Muscle of arm (tissue), 12 donors: ENCODE results near the gene ATP6V1B1. TPM values are rescaled to one million over a fixed set of nuclear protein-coding genes. Genes with fewer than 3 reads are reported as not detected.

Experiments used
- DNase-seq: peaks from one replicate; pipeline ENCODE4 v3.0.0-alpha.2; 2013
- polyA plus RNA-seq, 12 donors: library from polyadenylated mRNA; unstranded; fragments of 120-200 nt; gene quantifications; one replicate each; pipeline ENCODE4 v1.2.1, GENCODE V29; 2013; ENCODE audit not compliant: insufficient read length in 12 of 12

Gene ATP6V1B1
- polyA plus RNA-seq, 12 donors = 0.71 to 2.9 (median 1.5) TPM; not detected in 2

- no peak for DNase-seq
These were observed 9.7 kb upstream of the ATP6V1B1 start for GRCh38 chr2:70926042-70926441.

- no peak for DNase-seq
These were observed 8.6 kb upstream of the ATP6V1B1 start for GRCh38 chr2:70927138-70927537.

- no peak for DNase-seq
These were observed 8.1 kb upstream of the ATP6V1B1 start for GRCh38 chr2:70927641-70928040.

DNA sequence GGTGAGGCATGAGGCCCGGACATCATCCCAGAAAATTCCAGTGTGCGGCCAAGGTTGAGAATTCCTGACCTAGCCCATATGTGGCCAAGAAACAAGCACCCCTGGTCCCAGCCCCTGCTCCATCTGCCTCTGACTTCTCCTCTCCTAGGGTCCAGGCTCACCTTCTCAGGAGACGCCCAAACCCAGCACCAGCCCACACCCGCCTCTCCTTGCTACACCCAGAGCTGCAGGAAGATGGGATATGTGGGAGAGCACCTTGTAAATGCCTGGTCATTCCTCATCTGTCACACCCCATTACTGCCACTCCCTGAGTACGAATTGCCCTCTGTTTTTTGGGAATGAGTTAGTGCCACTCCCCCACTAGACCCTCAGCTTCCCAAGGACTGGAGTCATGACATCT is 7.3 kb upstream of the ATP6V1B1 start:
- DNase-seq = no peak

DNA sequence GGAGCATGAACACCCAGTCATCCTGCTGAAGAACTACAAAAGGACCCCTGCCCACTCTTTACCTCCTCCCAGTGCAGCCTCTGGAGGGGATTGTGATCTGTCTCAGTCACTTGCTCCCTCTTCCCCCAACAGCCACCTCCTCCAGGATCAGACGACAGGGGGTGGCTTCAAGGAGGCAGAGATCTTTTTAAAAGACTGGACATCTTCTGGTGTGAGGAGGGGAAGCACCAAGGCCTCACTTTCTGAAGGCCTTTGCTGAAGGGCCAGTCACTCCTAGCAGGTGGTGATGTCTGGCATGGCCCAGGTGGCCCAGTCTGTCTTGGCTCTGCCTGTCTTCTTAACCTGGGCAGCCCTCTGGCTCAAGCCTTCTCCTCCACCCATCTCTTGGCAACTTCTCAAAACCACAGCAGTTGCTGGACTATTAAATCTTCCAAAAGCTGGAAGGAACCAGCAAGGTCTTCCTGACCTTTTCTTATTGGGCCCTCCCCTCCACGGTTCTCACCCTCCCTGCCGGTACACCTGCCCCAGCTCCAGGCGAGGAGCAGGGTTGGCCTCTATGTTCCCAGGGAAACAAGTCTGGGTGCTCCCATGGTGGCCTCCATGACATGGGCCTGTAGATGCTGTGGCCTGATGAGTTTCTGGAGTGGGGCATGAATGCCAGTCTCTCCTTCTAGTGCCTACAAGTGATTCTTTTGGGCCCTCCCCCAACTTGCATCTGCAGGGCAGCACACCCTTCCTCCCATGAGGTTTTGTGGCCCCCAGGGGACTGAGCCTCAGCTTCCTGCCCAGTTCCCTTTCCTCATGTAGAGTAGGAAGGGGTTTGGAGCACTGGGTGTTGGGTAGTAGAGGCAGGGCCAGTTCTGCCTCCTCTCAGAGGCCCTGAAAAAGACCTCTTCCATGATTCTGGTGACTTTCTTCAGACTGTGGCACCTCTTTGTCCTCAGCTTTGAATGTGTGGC is 5.0 kb upstream of the ATP6V1B1 start:
- no peak for DNase-seq

DNA sequence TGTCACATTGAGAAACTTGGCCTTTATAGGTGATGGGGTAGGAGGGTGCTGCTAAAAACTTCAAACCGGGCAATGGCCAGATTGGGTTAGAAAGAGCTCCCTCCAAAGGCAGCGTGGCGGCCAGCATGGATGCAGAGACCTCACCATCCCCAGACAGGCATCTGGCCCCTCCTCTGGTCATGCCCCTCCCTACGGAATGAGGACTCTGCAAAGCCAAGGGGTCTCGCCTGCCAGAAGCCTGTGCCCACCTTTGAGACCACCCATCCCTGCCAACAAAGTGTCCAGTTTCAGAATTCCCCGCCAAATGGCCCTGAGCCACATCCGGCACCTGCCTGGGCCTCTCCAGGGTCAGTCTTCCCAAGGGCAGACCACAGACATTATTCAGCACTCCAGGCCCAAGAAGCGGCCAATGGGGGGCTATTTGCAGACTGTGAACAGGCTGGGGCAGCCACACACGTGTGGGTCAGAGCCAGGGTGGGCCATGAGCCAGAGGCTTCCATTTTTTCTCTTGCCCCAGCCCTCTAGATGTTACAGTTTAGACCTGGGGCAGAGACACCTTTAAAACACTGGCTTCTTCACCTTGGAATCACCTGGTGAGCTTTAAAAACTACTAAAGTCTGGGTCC is 4.2 kb upstream of the ATP6V1B1 start:
- no peak for DNase-seq

- DNase-seq = no peak
These were observed 3.0 kb upstream of the ATP6V1B1 start for GRCh38 chr2:70932631-70933230.

- DNase-seq = no peak
These were observed 719 bp upstream of the ATP6V1B1 start for GRCh38 chr2:70934981-70935380.

DNA sequence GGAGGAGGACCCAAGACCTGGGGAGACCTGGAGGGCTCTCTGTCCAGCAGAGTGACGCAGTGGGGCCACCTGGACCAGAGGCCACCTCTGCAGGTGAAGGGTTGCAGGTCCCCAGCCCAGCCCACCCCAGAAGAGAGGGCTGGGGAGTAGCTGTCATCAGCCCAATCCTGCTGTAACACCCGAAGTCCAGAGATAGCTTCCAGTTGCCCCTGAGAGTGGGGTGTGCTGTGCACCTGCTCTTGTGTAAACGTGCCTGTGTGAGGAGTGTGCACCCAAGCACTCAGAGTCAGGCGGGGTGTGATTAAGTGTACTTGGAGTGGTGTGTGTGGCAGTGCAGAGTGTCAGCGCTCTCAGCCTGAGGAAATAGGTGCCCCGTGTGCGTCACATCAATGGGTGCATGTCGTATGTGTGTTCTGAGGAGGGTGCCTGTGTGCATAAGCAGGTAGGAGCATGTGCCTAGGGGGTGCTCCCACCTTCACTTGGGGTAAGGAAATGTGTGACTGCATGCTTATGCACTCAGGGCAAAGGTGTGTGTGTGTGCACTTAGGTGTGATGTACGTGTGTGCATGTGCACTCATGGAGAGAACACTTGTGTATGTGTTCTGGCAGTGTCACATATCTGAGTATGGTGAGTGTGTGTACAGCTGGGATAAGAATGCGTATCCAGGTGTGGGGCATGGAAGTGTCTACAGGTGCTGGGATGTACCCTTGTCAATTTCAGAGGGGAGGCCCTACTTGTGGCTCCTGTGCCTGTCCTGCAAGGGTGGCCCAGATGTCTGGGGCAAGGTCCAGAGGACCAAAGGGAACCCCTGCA is 672 bp downstream of the ATP6V1B1 start:
- no peak for DNase-seq

- DNase-seq = no peak
These were observed 1.5 kb downstream of the ATP6V1B1 start for GRCh38 chr2:70936979-70937811.

DNA sequence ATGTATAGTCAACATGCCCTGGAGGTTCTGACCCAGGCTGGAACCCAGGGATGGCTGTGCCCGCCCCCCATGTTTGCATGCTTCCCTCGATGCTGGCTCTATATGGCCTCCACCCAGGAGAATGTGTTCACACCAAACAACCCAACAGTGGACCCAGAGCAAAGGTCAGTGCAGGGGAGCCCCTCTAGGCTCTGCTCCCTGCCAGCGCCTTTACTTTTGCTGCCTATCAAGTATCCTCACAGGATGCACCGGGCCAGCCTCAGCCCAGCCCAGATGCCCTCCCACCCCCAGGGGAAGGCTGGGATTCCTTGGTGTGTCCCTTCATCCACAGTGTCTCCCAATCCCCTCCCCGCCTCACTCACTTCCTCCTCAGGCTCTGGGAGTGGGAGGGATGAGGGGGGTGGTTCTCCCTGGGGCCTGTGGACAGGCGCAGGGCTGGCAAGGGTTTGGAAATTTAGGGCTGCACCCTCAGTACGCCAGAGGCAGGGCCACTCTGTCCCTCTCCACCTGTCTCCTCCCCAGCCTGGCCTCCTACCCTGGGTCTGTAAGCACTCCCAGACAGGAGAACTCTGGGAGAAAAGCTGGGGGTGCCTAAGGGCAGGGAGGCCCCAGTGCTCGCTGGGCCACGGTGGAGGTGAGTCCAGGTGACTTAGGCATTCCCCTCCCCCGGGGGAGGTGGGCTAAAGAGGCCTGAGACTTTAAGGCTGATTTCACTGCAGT is 2.3 kb downstream of the ATP6V1B1 start:
- no peak for DNase-seq

GRCh38 chr2:70938586-70938950 is 2.9 kb downstream of the ATP6V1B1 start:
- DNase-seq = no peak

DNA sequence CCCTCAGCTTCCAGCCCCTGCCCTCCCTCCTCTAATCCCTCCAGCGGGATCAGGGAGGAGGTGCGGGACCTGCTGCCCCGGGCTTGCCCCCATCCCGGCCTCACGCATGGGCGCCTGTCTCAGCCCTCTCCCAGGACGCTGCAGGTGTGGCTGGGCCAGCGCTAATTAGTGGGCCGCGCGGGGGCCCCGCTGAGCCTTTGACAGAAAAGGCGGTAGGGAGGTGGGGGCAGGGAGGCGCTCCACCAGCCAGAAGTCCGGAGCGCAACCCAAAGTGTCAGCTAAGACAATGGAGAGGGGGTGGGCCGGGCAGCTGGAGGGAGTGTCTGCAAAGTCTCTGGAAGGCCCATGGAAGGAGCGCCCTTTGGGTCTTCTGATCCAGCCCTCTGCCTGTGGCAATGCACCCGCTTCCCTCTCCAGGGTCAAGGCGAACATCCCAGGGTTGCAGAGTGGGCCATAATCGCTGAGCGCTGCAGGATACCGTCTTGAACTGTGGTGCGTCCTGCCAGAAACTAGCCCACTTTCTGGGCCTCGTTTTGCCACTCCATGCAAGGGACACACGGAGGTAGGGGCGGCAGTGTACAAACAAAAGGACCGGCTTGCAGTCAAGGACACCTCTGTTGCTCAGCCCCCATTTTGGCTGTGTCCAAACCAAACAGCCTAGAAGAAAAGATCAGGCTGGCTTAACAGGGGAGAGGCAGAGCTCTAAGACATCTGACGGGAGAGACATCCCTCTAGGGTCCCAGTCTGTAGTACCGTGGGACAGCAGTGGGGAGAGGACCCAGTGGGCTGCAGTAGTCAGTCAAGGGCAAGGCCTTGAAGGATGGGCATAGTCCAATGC is 3.5 kb downstream of the ATP6V1B1 start:
- no peak for DNase-seq

DNA sequence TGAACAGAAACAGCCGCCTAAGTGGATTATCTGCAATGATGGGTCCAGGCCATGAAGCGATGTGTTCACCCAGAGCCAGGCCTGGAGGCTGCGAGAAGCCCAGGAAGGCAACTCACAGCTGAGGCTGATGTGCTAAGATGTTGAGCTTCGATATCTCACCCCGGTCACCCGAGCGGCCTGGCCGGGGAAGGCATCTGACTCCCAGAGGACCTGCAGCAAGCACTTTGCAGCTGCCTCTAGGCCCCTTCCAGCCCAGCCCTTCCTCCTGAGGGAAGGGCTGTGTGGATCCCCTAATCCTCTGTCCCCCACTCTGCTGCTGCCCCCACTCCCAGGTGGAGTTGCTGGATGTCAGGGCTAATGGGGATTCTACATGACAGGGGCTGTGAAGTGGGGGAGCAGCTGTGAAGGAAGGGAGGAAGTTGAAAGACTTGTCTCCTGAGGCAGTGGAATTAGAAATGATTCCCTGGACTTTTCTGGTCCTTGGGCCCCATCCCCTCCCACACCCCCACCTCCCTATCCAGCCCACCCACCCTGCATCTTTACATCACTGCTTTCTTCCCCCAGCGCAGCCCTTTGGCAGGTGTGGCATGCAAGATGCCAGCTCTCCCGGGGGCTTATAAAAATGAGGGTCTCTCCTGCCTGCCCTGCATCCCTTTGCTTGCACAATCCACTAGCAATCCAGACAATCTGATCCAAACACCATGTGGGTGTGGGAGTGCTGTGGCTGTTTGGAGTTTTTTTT is 4.3 kb downstream of the ATP6V1B1 start:
- DNase-seq = no peak

- DNase-seq = no peak
These were observed 5.5 kb downstream of the ATP6V1B1 start for GRCh38 chr2:70941186-70941585.

GRCh38 chr2:70941701-70942100 is 6.0 kb downstream of the ATP6V1B1 start:
- DNase-seq = no peak

GRCh38 chr2:70942396-70943204 is 6.9 kb downstream of the ATP6V1B1 start:
- no peak for DNase-seq
